Neural crest cell (in vitro differentiated cells): ENCODE measurements around the gene OLFM1. TPM values are rescaled to one million over a fixed set of nuclear protein-coding genes. Genes with fewer than 3 reads are reported as not detected.

ENCODE experiments used
- DNase-seq: peaks from one replicate; pipeline ENCODE4 v3.0.0; 2021; ENCODE audit warnings: low read depth, mixed read lengths, low spot score
- H3K27ac Mint-ChIP-seq: one replicate; pipeline ENCODE4 v1.8.0; 2021; ENCODE audit warnings: mild to moderate bottlenecking, mixed read lengths; ENCODE audit not compliant: unreplicated experiment
- H3K27me3 Mint-ChIP-seq: 2 replicates; pipeline ENCODE4 v1.8.0; 2021; ENCODE audit warnings: low read depth, mild to moderate bottlenecking, mixed read lengths
- H3K36me3 Mint-ChIP-seq: 2 replicates; pipeline ENCODE4 v1.8.0; 2021; ENCODE audit warnings: low read depth, mild to moderate bottlenecking, mixed read lengths
- H3K4me1 Mint-ChIP-seq: 2 replicates; pipeline ENCODE4 v1.8.0; 2021; ENCODE audit warnings: mixed read lengths
- H3K4me3 Mint-ChIP-seq: one replicate; pipeline ENCODE4 v1.8.0; 2021; ENCODE audit warnings: mild to moderate bottlenecking, mixed read lengths
- H3K9me3 Mint-ChIP-seq: 2 replicates; pipeline ENCODE4 v1.8.0; 2021; ENCODE audit warnings: mixed read lengths
- total RNA-seq: library from RNA; stranded (reverse); gene quantifications from 2 replicates; pipeline ENCODE4 v1.2.1, GENCODE V29; 2021
- TF ChIP-seq, protein P1 (sequence below): fragments of 200-600 bp; sonication (generic); conservative IDR thresholded peaks from 2 replicates; pipeline ENCODE4 v1.5.0; 2021; ENCODE audit warnings: antibody characterized with exemption, mild to moderate bottlenecking

OLFM1 gene
- total RNA-seq, 1 donor from 2014 or later, result 27.2 TPM

DNA sequence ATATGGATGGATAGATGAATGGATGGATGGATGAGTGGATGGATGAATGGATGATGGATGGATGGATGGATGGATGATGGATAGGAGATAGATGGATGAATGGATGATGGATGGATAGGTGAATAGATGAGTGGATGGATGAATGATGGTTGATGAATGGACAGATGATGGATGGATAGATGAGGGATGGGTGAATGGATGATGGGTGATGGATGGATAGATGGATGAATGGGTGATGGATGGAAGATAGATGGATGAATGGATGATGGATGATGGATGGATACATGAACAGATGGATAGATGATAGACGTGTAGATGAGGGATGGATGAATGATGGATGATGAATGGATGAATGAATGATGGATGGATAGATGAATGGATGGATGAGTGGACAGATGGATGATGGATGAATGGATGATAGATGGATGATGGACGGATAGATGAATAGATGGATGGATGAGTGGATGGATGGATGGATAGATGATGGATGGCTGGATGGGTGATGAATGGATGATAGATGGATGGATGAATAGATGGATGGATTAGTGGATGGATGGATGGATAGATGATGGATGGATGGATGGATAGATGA, 53.8 kb downstream of the OLFM1 start:
- Mint-ChIP-seq H3K4me1 (peaks cover 36% of the 10 kb centered on the region), H3K4me3 (no peak overlapping the region), H3K27ac (no peak overlapping the region), H3K27me3 (peaks cover 2% of the 10 kb centered on the region), H3K36me3 (peaks cover 5% of the 10 kb centered on the region), H3K9me3 (peaks cover 4% of the 10 kb centered on the region)
- DNase-seq, result no peak
- TF ChIP-seq, protein P1, sequence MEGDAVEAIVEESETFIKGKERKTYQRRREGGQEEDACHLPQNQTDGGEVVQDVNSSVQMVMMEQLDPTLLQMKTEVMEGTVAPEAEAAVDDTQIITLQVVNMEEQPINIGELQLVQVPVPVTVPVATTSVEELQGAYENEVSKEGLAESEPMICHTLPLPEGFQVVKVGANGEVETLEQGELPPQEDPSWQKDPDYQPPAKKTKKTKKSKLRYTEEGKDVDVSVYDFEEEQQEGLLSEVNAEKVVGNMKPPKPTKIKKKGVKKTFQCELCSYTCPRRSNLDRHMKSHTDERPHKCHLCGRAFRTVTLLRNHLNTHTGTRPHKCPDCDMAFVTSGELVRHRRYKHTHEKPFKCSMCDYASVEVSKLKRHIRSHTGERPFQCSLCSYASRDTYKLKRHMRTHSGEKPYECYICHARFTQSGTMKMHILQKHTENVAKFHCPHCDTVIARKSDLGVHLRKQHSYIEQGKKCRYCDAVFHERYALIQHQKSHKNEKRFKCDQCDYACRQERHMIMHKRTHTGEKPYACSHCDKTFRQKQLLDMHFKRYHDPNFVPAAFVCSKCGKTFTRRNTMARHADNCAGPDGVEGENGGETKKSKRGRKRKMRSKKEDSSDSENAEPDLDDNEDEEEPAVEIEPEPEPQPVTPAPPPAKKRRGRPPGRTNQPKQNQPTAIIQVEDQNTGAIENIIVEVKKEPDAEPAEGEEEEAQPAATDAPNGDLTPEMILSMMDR, result no peak

DNA sequence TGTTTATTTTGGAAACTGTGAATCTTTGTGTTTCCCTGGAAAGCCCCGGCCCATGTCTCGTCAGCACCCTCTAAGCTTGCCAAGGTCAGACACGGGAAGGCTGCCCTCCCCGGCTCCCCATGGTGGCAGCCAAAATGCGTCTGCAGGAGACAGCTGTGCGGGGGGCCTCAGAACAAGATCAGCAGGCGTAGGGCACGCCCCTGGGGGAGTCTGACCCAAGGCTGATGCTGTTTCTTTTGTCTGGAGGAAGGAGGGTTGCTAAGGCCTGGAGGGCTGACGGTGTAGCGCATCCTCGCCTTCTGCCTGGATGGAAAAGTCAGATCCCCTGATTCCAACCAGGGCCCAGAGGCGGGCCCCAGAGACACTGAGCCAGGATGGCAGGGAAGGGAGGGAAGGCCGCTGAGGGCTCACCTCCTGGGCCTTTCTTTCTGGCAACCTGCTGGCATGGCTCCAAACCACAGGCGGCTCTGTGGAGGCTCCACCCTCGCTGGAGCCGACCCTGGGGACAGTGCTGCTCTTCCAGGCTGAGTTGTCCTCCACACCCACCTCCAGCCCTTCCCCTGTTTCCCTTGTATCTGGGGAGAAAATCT, 57.2 kb downstream of the OLFM1 start:
- Mint-ChIP-seq H3K27me3 (peaks cover 2% of the 10 kb centered on the region), H3K36me3 (no peaks in the 10 kb centered on the region), H3K4me3 (no peak overlapping the region), H3K9me3 (no peaks in the 10 kb centered on the region), H3K27ac (no peak overlapping the region), H3K4me1 (peaks cover 20% of the 10 kb centered on the region)
- DNase-seq, result no peak
- TF ChIP-seq, protein P1, result no peak

DNA sequence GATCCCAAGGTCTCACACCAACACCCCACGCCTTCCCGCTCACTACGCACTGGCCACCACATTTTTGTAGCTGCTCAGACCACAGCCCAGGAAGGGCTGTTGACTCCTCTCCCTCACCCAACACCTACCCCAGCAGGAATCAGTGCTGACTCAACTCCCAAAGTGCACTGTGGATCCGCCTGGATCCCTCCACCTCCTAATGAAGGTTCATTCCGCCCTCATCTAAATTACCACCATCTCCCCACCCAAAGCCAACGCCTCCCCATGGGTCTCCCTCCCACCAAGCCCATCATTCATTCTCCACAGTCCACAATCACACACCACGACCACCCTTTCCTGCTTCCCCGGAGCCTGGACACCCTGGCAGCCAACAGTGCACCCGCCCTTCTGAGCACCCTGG, 57.8 kb downstream of the OLFM1 start:
- peak overlapping the region; percentile 6 for H3K4me3 Mint-ChIP-seq
- DNase-seq, result no peak
- peak overlapping the region; percentile 65 for H3K27ac Mint-ChIP-seq
- TF ChIP-seq, protein P1, result no peak
- H3K27me3 Mint-ChIP-seq, result peaks cover 2% of the 10 kb centered on the region
- H3K9me3 Mint-ChIP-seq, result no peaks in the 10 kb centered on the region
- H3K4me1 Mint-ChIP-seq, result peaks cover 20% of the 10 kb centered on the region
- no peaks in the 10 kb centered on the region for H3K36me3 Mint-ChIP-seq

DNA sequence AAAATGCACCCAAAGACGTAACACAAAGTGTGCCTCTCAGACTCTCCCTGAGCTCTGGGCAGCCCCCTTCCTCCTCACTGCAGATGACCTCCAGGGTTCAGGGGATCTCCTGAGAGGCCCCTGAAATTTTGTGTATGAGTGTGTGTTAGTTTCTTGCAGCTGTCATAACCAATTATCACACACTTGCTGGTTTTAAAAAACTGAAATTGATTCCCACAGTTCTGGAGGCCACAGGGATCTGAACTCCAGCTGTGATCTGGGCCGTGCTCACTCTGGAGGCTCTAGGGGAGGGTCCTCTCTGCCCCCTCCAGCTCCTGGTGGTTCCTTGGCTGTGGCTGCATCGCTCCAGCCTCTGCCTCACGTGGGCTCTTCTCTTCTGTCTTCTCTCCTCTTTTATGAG, 58.8 kb downstream of the OLFM1 start:
- Mint-ChIP-seq H3K4me1 (peaks cover 20% of the 10 kb centered on the region), H3K27ac (peak overlapping the region; percentile 68), H3K9me3 (no peaks in the 10 kb centered on the region), H3K4me3 (no peak overlapping the region), H3K27me3 (peaks cover 2% of the 10 kb centered on the region), H3K36me3 (no peaks in the 10 kb centered on the region)
- no peak for DNase-seq
- TF ChIP-seq, protein P1, result no peak

DNA sequence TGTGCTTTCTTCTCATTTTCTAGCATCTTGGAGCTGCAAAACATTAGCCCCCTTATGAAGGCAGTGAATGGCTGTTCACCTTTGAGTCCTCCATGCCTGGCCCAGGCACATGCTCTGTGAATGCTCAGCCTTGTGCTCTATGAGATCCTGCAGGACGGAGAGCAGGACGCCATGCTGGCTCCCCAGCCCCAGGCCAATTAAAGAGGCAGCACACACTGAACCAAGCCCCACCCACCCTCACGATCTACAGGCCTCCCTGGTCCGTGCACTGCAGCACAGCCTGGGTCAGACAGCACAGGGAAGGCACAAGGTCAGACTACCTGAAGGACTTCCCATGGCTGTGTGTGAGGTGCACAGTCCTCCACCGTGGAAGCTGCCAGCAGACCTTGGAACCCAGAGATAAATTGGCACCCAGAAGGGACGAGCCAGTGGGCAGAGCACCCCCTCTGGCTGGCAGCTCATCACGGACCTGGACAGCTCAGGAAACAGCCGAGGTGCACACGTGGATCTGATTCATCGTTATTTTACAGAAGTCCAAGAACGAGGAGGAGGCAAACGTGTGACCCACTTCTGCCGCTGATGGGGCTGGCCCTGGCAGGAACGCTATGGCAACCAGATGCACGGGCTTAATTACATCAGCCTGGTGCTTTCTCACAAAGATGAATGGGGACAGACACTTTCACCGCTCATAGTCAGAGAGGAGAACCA, 59.5 kb downstream of the OLFM1 start:
- TF ChIP-seq, protein P1, result no peak
- Mint-ChIP-seq H3K9me3 (no peaks in the 10 kb centered on the region), H3K4me1 (peaks cover 23% of the 10 kb centered on the region), H3K36me3 (no peaks in the 10 kb centered on the region), H3K4me3 (no peak overlapping the region), H3K27ac (peak overlapping the region; percentile 68), H3K27me3 (peaks cover 2% of the 10 kb centered on the region)
- DNase-seq, result no peak
